Liver (tissue), 9 donors: ENCODE results near the gene RARB. TPM values are rescaled to one million over a fixed set of nuclear protein-coding genes. Genes with fewer than 3 reads are reported as not detected.

Experiments
- DNase-seq: peaks from one replicate; pipeline ENCODE4 v3.0.0-alpha.2; 2017; ENCODE audit warnings: low spot score
- H3K27ac ChIP-seq, 2 donors: one replicate each; pipeline ENCODE4 v1.7.0; 2013; ENCODE audit warnings: inconsistent platforms in 2 of 2, low read length in 2 of 2, control low read depth in 1 of 2, low read depth in 1 of 2, mild to moderate bottlenecking in 1 of 2
- H3K27me3 ChIP-seq, 4 donors: one replicate each; pipeline versions ENCODE4 v1.6.1 to v1.7.0; 2013; ENCODE audit warnings: low read length in 3 of 4, inconsistent platforms in 1 of 4, mild to moderate bottlenecking in 1 of 4, moderate library complexity in 1 of 4; ENCODE audit not compliant: control insufficient read depth in 4 of 4, insufficient read depth in 4 of 4
- H3K36me3 ChIP-seq, 4 donors: one replicate each; pipeline versions ENCODE4 v1.6.1 to v1.7.0; 2013; ENCODE audit warnings: low read length in 3 of 4, mild to moderate bottlenecking in 3 of 4, low read depth in 1 of 4, moderate library complexity in 1 of 4; ENCODE audit not compliant: control insufficient read depth in 4 of 4, insufficient read depth in 3 of 4
- H3K4me1 ChIP-seq, 4 donors: one replicate each; pipeline versions ENCODE4 v1.6.1 to v1.7.0; 2013; ENCODE audit warnings: low read length in 3 of 4, mild to moderate bottlenecking in 3 of 4, moderate library complexity in 1 of 4; ENCODE audit not compliant: control insufficient read depth in 4 of 4, insufficient read depth in 4 of 4
- H3K4me3 ChIP-seq, 3 donors: one replicate each; pipeline versions ENCODE4 v1.6.1 to v1.7.0; 2013; ENCODE audit warnings: low read length in 3 of 3, control low read depth in 1 of 3, low read depth in 1 of 3, mild to moderate bottlenecking in 1 of 3
- H3K9ac ChIP-seq, 2 donors: one replicate each; pipeline ENCODE4 v1.7.0; 2013; ENCODE audit warnings: low read length in 2 of 2, mild to moderate bottlenecking in 2 of 2, moderate library complexity in 2 of 2, control low read depth in 1 of 2, low read depth in 1 of 2
- H3K9me3 ChIP-seq, 4 donors: one replicate each; pipeline versions ENCODE4 v1.6.1 to v1.7.0; 2013; ENCODE audit warnings: low read length in 3 of 4; ENCODE audit not compliant: control insufficient read depth in 4 of 4
- EGR1 ChIP-seq, 2 donors: IDR thresholded peaks; 2 replicates each; pipeline ENCODE4 v1.6.1; 2016 to 2018; ENCODE audit warnings: antibody characterized with exemption in 2 of 2, low read depth in 2 of 2
- FOXA1 ChIP-seq: IDR thresholded peaks from 2 replicates; pipeline ENCODE4 v1.6.1; 2016; ENCODE audit warnings: antibody characterized with exemption
- FOXA2 ChIP-seq: IDR thresholded peaks from 2 replicates; pipeline ENCODE4 v1.6.1; 2016; ENCODE audit warnings: antibody characterized with exemption
- GABPA ChIP-seq, 2 donors: IDR thresholded peaks in 1 of 2; conservative IDR thresholded peaks in 1 of 2; 2 replicates each; pipeline ENCODE4 v1.6.1; 2016; ENCODE audit warnings: antibody characterized with exemption in 2 of 2, mild to moderate bottlenecking in 1 of 2, moderate library complexity in 1 of 2
- HNF4A ChIP-seq, 2 donors: conservative IDR thresholded peaks; 2 replicates each; pipeline ENCODE4 v1.6.1; 2016; ENCODE audit warnings: antibody characterized with exemption in 2 of 2, mild to moderate bottlenecking in 2 of 2
- JUND ChIP-seq, 2 donors: IDR thresholded peaks; 2 replicates each; pipeline ENCODE4 v1.6.1; 2016; ENCODE audit warnings: antibody characterized with exemption in 2 of 2
- MAX ChIP-seq: IDR thresholded peaks from 2 replicates; pipeline ENCODE4 v1.6.1; 2016; ENCODE audit warnings: antibody characterized with exemption
- NR2F2 ChIP-seq: IDR thresholded peaks from 2 replicates; pipeline ENCODE4 v1.6.1; 2016; ENCODE audit warnings: antibody characterized with exemption
- RAD21 ChIP-seq, 2 donors: IDR thresholded peaks; 2 replicates each; pipeline ENCODE4 v1.6.1; 2016; ENCODE audit warnings: antibody characterized with exemption in 2 of 2, mild to moderate bottlenecking in 2 of 2
- RXRA ChIP-seq, 2 donors: IDR thresholded peaks; 2 replicates each; pipeline ENCODE4 v1.6.1; 2017 to 2018; ENCODE audit warnings: antibody characterized with exemption in 2 of 2, mild to moderate bottlenecking in 1 of 2
- SP1 ChIP-seq: IDR thresholded peaks from 2 replicates; pipeline ENCODE4 v1.6.1; 2018; ENCODE audit warnings: antibody characterized with exemption, mild to moderate bottlenecking
- TAF1 ChIP-seq: conservative IDR thresholded peaks from 2 replicates; pipeline ENCODE4 v1.6.1; 2016; ENCODE audit warnings: antibody characterized with exemption, mild to moderate bottlenecking
- WGBS: extraction: QIAGEN DNeasy Blood & Tissue Kit; methylation state at CpG from one replicate; pipeline ENCODE4 v1.1.7; 2013; 5-methylcytosine and 5-hydroxymethylcytosine counted together
- polyA plus RNA-seq, 2 donors: library from polyadenylated mRNA; stranded (reverse) in 1 of 2; unstranded in 1 of 2; fragments of 200-250 nt in 1 of 2; fragments of >200 nt in 1 of 2; fragmentation: Nextera tagmentation in 1 of 2; extraction: Ambion mirVana in 1 of 2; gene quantifications; one replicate each; pipeline versions ENCODE4 v1.2.1 to v1.2.3, GENCODE V29; 2013 to 2015
- total RNA-seq, 2 donors: library from RNA; depleted of rRNA; stranded (reverse); fragments of >200 nt; gene quantifications; one replicate each; pipeline ENCODE4 v1.2.3, GENCODE V29; 2014
- TF ChIP-seq, protein P1 (sequence below): IDR thresholded peaks from 2 replicates; pipeline ENCODE4 v1.6.1; 2016; ENCODE audit warnings: antibody characterized with exemption, mild to moderate bottlenecking
- TF ChIP-seq, protein P2 (sequence below): IDR thresholded peaks from 2 replicates; pipeline ENCODE4 v1.6.1; 2016; ENCODE audit warnings: antibody characterized with exemption
- TF ChIP-seq, protein P3 (sequence below): fragments of 150-350 bp; IDR thresholded peaks from 2 replicates; pipeline ENCODE4 v1.5.1; 2017; ENCODE audit warnings: improper control_type of control experiment, low read depth, low read length; ENCODE audit not compliant: missing input control
- donor health status: healthy.
- donor health status: healthy.
- donor health status: healthy.
- donor health status: healthy.
- donor health status: healthy.

Gene RARB
- total and polyA plus RNA-seq, 4 donors: 2.1 to 3.3 (median 2.3) TPM

DNA sequence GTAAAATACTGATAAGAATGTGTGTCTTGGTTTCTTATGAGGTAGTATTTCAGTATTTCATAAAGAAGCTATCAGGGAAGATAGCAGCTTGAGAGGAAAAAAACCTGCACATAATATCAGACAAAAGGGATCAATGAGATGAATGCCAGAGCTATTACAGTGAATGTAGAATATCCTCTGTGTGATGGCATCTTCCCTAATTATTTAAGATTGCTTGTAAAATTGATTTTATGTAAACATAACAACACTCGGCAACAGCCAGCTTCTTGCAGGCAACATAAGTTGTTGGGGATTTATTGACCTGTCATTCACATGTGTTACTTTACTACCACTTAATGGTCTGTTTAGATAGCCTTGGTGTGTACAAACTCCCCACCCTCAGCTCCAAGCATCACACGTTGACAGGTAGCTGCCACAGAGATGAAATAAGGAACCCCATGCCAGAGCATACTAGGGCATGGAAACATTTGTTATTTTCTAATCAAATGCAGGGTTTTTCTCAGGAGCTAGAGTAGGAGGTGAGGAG lies 49.2 kb upstream of the RARB start:
- TF ChIP-seq, protein P1, sequence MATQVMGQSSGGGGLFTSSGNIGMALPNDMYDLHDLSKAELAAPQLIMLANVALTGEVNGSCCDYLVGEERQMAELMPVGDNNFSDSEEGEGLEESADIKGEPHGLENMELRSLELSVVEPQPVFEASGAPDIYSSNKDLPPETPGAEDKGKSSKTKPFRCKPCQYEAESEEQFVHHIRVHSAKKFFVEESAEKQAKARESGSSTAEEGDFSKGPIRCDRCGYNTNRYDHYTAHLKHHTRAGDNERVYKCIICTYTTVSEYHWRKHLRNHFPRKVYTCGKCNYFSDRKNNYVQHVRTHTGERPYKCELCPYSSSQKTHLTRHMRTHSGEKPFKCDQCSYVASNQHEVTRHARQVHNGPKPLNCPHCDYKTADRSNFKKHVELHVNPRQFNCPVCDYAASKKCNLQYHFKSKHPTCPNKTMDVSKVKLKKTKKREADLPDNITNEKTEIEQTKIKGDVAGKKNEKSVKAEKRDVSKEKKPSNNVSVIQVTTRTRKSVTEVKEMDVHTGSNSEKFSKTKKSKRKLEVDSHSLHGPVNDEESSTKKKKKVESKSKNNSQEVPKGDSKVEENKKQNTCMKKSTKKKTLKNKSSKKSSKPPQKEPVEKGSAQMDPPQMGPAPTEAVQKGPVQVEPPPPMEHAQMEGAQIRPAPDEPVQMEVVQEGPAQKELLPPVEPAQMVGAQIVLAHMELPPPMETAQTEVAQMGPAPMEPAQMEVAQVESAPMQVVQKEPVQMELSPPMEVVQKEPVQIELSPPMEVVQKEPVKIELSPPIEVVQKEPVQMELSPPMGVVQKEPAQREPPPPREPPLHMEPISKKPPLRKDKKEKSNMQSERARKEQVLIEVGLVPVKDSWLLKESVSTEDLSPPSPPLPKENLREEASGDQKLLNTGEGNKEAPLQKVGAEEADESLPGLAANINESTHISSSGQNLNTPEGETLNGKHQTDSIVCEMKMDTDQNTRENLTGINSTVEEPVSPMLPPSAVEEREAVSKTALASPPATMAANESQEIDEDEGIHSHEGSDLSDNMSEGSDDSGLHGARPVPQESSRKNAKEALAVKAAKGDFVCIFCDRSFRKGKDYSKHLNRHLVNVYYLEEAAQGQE: no peak
- TF ChIP-seq GABPA (IDR thresholded peaks at IDR 0.05 in 1 of 2, conservative IDR thresholded peaks at IDR 0.05 in 1 of 2): no peak
- TF ChIP-seq FOXA1: no peak
- TF ChIP-seq JUND (IDR thresholded peaks at IDR 0.05): no peak
- no peak for TF ChIP-seq SP1
- TF ChIP-seq RXRA (IDR thresholded peaks at IDR 0.05): no peak
- TF ChIP-seq, protein P2, sequence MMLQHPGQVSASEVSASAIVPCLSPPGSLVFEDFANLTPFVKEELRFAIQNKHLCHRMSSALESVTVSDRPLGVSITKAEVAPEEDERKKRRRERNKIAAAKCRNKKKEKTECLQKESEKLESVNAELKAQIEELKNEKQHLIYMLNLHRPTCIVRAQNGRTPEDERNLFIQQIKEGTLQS: no peak
- TF ChIP-seq RAD21 (IDR thresholded peaks at IDR 0.05): no peak
- TF ChIP-seq EGR1 (IDR thresholded peaks at IDR 0.05; ENCODE audit: low read depth in 2 of 2): no peak
- TF ChIP-seq FOXA2: no peak
- TF ChIP-seq, protein P3, sequence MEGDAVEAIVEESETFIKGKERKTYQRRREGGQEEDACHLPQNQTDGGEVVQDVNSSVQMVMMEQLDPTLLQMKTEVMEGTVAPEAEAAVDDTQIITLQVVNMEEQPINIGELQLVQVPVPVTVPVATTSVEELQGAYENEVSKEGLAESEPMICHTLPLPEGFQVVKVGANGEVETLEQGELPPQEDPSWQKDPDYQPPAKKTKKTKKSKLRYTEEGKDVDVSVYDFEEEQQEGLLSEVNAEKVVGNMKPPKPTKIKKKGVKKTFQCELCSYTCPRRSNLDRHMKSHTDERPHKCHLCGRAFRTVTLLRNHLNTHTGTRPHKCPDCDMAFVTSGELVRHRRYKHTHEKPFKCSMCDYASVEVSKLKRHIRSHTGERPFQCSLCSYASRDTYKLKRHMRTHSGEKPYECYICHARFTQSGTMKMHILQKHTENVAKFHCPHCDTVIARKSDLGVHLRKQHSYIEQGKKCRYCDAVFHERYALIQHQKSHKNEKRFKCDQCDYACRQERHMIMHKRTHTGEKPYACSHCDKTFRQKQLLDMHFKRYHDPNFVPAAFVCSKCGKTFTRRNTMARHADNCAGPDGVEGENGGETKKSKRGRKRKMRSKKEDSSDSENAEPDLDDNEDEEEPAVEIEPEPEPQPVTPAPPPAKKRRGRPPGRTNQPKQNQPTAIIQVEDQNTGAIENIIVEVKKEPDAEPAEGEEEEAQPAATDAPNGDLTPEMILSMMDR: no peak
- no peak for TF ChIP-seq MAX
- TF ChIP-seq HNF4A (conservative IDR thresholded peaks at IDR 0.05): no peak
- no peak for TF ChIP-seq TAF1
- TF ChIP-seq NR2F2: no peak
- Histone ChIP-seq H3K4me1 (no peaks in the 10 kb centered on the region), H3K9me3 (peaks cover 0 to 2% (median 0%) of the 10 kb centered on the region in 4 donors), H3K36me3 (no peaks in the 10 kb centered on the region), H3K4me3 (no peak overlapping the region), H3K9ac (no peak overlapping the region), H3K27me3 (peaks cover 0 to 3% (median 0%) of the 10 kb centered on the region in 4 donors), H3K27ac (no peak overlapping the region)
- no peak for DNase-seq
- 63% methylated on average over 2 of the region's 2 CpGs for WGBS

DNA sequence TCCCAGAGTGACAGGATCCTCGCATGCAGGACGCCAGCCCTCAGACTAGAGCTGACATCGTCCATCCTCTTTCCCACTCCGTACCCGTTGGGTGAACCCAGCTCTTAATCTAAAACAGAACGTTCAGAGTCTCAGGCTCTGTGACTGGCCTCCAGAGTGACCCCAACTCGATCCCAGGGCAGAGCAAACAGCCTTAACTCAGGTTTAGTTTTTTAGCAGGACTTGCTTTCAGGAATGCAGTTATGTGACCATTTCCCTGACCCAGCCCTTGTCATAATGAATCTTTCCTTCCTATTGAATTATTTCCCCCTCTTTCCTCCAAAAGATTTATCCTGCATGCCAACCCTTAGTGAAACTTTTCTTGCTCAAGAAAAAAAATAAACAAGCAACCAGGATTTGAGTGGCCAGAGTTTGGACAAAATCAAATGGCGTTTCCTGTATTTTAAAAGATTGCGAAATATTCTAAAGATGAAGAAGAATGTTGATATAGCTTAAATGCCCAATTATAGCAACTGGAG lies 47.8 kb upstream of the RARB start:
- Histone ChIP-seq H3K27ac (no peak overlapping the region), H3K27me3 (no peaks in the 10 kb centered on the region), H3K4me3 (no peak overlapping the region), H3K36me3 (no peaks in the 10 kb centered on the region), H3K4me1 (no peaks in the 10 kb centered on the region), H3K9ac (no peak overlapping the region), H3K9me3 (peaks cover 0 to 2% (median 0%) of the 10 kb centered on the region in 4 donors)
- DNase-seq: no peak
- TF ChIP-seq JUND (IDR thresholded peaks at IDR 0.05): no peak
- peak; percentile 69 for TF ChIP-seq NR2F2
- peak; percentile 55 for TF ChIP-seq SP1
- TF ChIP-seq, protein P1: no peak
- peak; percentile 56 to 74 for TF ChIP-seq RXRA (IDR thresholded peaks at IDR 0.05)
- TF ChIP-seq GABPA (IDR thresholded peaks at IDR 0.05 in 1 of 2, conservative IDR thresholded peaks at IDR 0.05 in 1 of 2): no peak
- WGBS: 46% methylated on average over 9 of the region's 9 CpGs
